Neural progenitor cell (in vitro differentiated cells): Measurements from ENCODE around the gene SLC39A13. TPM values are rescaled to one million over a fixed set of nuclear protein-coding genes. Genes with fewer than 3 reads are reported as not detected.

Source experiments
- DNase-seq: peaks from one replicate; pipeline ENCODE4 v3.0.0-alpha.2; 2016; ENCODE audit warnings: low spot score
- H2AFZ ChIP-seq: fragments of 200-600 bp; sonication (generic); replicated peaks from 2 replicates; pipeline ENCODE4 v1.6.1; 2016; ENCODE audit warnings: antibody characterized with exemption
- H3F3A ChIP-seq: fragments of 200-600 bp; sonication (generic); 2 replicates; pipeline ENCODE4 v1.6.1; 2016; ENCODE audit warnings: antibody characterized with exemption, low read depth
- H3K27ac ChIP-seq: fragments of 200-600 bp; sonication (generic); 2 replicates; pipeline ENCODE4 v1.5.1; 2016; ENCODE audit warnings: mild to moderate bottlenecking
- H3K27me3 ChIP-seq: fragments of 200-600 bp; sonication (generic); 2 replicates; pipeline ENCODE4 v1.6.1; 2016; ENCODE audit warnings: mild to moderate bottlenecking, moderate library complexity
- H3K36me3 ChIP-seq: fragments of 200-600 bp; sonication (generic); 2 replicates; pipeline ENCODE4 v1.5.1; 2016
- H3K4me1 ChIP-seq: fragments of 200-600 bp; sonication (generic); 2 replicates; pipeline ENCODE4 v1.6.1; 2016; ENCODE audit warnings: mixed run types
- H3K4me2 ChIP-seq: fragments of 200-600 bp; sonication (generic); 2 replicates; pipeline ENCODE4 v1.6.1; 2016
- H3K4me3 ChIP-seq: fragments of 200-600 bp; sonication (generic); 2 replicates; pipeline ENCODE4 v1.5.1; 2016
- H3K79me2 ChIP-seq: fragments of 200-600 bp; sonication (generic); 2 replicates; pipeline ENCODE4 v1.6.1; 2016; ENCODE audit warnings: low read depth
- H3K9ac ChIP-seq: fragments of 200-600 bp; sonication (generic); 2 replicates; pipeline ENCODE4 v1.6.1; 2016
- H3K9me3 ChIP-seq: fragments of 200-600 bp; sonication (generic); 2 replicates; pipeline ENCODE4 v1.5.1; 2016; ENCODE audit warnings: low read depth
- H4K20me1 ChIP-seq: fragments of 200-600 bp; sonication (generic); 2 replicates; pipeline ENCODE4 v1.6.1; 2016; ENCODE audit warnings: low read depth
- H3K27ac Mint-ChIP-seq: 3 replicates; pipeline ENCODE4 v1.8.0; 2021; ENCODE audit warnings: mixed read lengths
- H3K27me3 Mint-ChIP-seq: 2 replicates; pipeline ENCODE4 v1.8.0; 2022; ENCODE audit warnings: low read depth, mild to moderate bottlenecking, inconsistent platforms, moderate library complexity, mixed read lengths; ENCODE audit not compliant: insufficient read depth
- H3K36me3 Mint-ChIP-seq: 3 replicates; pipeline ENCODE4 v1.8.0; 2021; ENCODE audit warnings: mixed read lengths
- H3K4me1 Mint-ChIP-seq: 3 replicates; pipeline ENCODE4 v1.8.0; 2021; ENCODE audit warnings: mixed read lengths
- H3K4me3 Mint-ChIP-seq: 3 replicates; pipeline ENCODE4 v1.8.0; 2021; ENCODE audit warnings: mild to moderate bottlenecking, moderate library complexity, mixed read lengths
- H3K9me3 Mint-ChIP-seq: 3 replicates; pipeline ENCODE4 v1.8.0; 2020; ENCODE audit warnings: mixed read lengths
- CTCF ChIP-seq: fragments of 200-600 bp; sonication (generic); IDR thresholded peaks from 2 replicates; pipeline ENCODE4 v1.5.1; 2017; ENCODE audit warnings: antibody characterized with exemption, mild to moderate bottlenecking
- EZH2 ChIP-seq: fragments of 200-600 bp; sonication (generic); IDR thresholded peaks from 2 replicates; pipeline ENCODE4 v1.6.1; 2017; ENCODE audit warnings: antibody characterized with exemption, mild to moderate bottlenecking, moderate library complexity
- EZH2phosphoT487 ChIP-seq: fragments of 200-600 bp; sonication (generic); IDR thresholded peaks from 2 replicates; pipeline ENCODE4 v1.6.1; 2017; ENCODE audit warnings: antibody characterized with exemption
- total RNA-seq: library from RNA; depleted of rRNA; stranded (reverse); fragments of >200 nt; gene quantifications from 2 replicates; pipeline ENCODE4 v1.2.3, GENCODE V29; 2015; ENCODE audit warnings: low replicate concordance

The SLC39A13 gene
- total RNA-seq, 1 donor from 2014 or later = 11.3 TPM

GRCh38 chr11:47408598-47409439, 429 bp downstream of the SLC39A13 start:
- no peaks in the 10 kb centered on the region for H3K36me3 ChIP-seq
- no peaks in the 10 kb centered on the region for H3K4me1 ChIP-seq
- H3K9me3 ChIP-seq = no peaks in the 10 kb centered on the region
- H3K27ac ChIP-seq = no peak overlapping the region
- peak overlapping the region; percentile 80 for H3K9ac ChIP-seq
- peaks cover 7% of the 10 kb centered on the region for H3K27me3 Mint-ChIP-seq
- H3F3A ChIP-seq = peaks cover 17% of the 10 kb centered on the region
- no peak overlapping the region for H3K27ac Mint-ChIP-seq
- peak overlapping the region; percentile 97 for H3K4me2 ChIP-seq
- peaks cover 2% of the 10 kb centered on the region for H4K20me1 ChIP-seq
- H3K36me3 Mint-ChIP-seq = peaks cover 2% of the 10 kb centered on the region
- H3K4me1 Mint-ChIP-seq = peaks cover 22% of the 10 kb centered on the region
- no peaks in the 10 kb centered on the region for H3K9me3 Mint-ChIP-seq
- DNase-seq = peak; percentile 37
- no peak for TF ChIP-seq CTCF
- no peak for TF ChIP-seq EZH2
- no peak for TF ChIP-seq EZH2phosphoT487
- no peaks in the 10 kb centered on the region for H3K79me2 ChIP-seq
- H3K4me3 Mint-ChIP-seq = peak overlapping the region; percentile 93
- H3K27me3 ChIP-seq = no peaks in the 10 kb centered on the region
- H2AFZ ChIP-seq = peak overlapping the region; percentile 89
- H3K4me3 ChIP-seq = peak overlapping the region; percentile 90

GRCh38 chr11:47409440-47410369, 1.3 kb downstream of the SLC39A13 start:
- H4K20me1 ChIP-seq = peaks cover 2% of the 10 kb centered on the region
- peak overlapping the region; percentile 97 for H3K4me2 ChIP-seq
- Mint-ChIP-seq H3K27me3 (peaks cover 2% of the 10 kb centered on the region), H3K36me3 (peaks cover 7% of the 10 kb centered on the region), H3K9me3 (no peaks in the 10 kb centered on the region), H3K27ac (no peak overlapping the region), H3K4me1 (peaks cover 25% of the 10 kb centered on the region), H3K4me3 (peak overlapping the region; percentile 93)
- TF ChIP-seq EZH2phosphoT487 = no peak
- no peak for TF ChIP-seq EZH2
- no peak for TF ChIP-seq CTCF
- H3F3A ChIP-seq = peaks cover 16% of the 10 kb centered on the region
- H3K9me3 ChIP-seq = no peaks in the 10 kb centered on the region
- H3K4me1 ChIP-seq = no peaks in the 10 kb centered on the region
- no peaks in the 10 kb centered on the region for H3K79me2 ChIP-seq
- H3K4me3 ChIP-seq = peak overlapping the region; percentile 90
- no peak overlapping the region for H2AFZ ChIP-seq
- no peaks in the 10 kb centered on the region for H3K27me3 ChIP-seq
- H3K27ac ChIP-seq = no peak overlapping the region
- peak; percentile 1 for DNase-seq
- H3K36me3 ChIP-seq = no peaks in the 10 kb centered on the region
- no peak overlapping the region for H3K9ac ChIP-seq

- H3K4me1 Mint-ChIP-seq = peaks cover 25% of the 10 kb centered on the region
- Histone ChIP-seq H3K9me3 (no peaks in the 10 kb centered on the region), H3K36me3 (no peaks in the 10 kb centered on the region), H3F3A (peaks cover 16% of the 10 kb centered on the region), H3K9ac (no peak overlapping the region), H4K20me1 (peaks cover 2% of the 10 kb centered on the region), H3K4me3 (no peak overlapping the region), H2AFZ (no peak overlapping the region), H3K4me2 (no peak overlapping the region), H3K27me3 (no peaks in the 10 kb centered on the region), H3K4me1 (no peaks in the 10 kb centered on the region), H3K27ac (no peak overlapping the region), H3K79me2 (no peaks in the 10 kb centered on the region)
- H3K4me3 Mint-ChIP-seq = peak overlapping the region; percentile 69
- peaks cover 7% of the 10 kb centered on the region for H3K36me3 Mint-ChIP-seq
- DNase-seq = peak; percentile 1
- H3K9me3 Mint-ChIP-seq = no peaks in the 10 kb centered on the region
- no peak for TF ChIP-seq CTCF
- H3K27me3 Mint-ChIP-seq = peaks cover 2% of the 10 kb centered on the region
- H3K27ac Mint-ChIP-seq = no peak overlapping the region
These were observed 2.2 kb downstream of the SLC39A13 start for GRCh38 chr11:47410370-47411264.
